Liver (tissue), 9 donors: ENCODE data around the gene CNPY3. TPM values are rescaled to one million over a fixed set of nuclear protein-coding genes. Genes with fewer than 3 reads are reported as not detected.

ENCODE experiments used
- DNase-seq: peaks from one replicate; pipeline ENCODE4 v3.0.0-alpha.2; 2017; ENCODE audit warnings: low spot score
- H3K27ac ChIP-seq, 2 donors: one replicate each; pipeline ENCODE4 v1.7.0; 2013; ENCODE audit warnings: inconsistent platforms in 2 of 2, low read length in 2 of 2, control low read depth in 1 of 2, low read depth in 1 of 2, mild to moderate bottlenecking in 1 of 2
- H3K27me3 ChIP-seq, 4 donors: one replicate each; pipeline versions ENCODE4 v1.6.1 to v1.7.0; 2013; ENCODE audit warnings: low read length in 3 of 4, inconsistent platforms in 1 of 4, mild to moderate bottlenecking in 1 of 4, moderate library complexity in 1 of 4; ENCODE audit not compliant: control insufficient read depth in 4 of 4, insufficient read depth in 4 of 4
- H3K36me3 ChIP-seq, 4 donors: one replicate each; pipeline versions ENCODE4 v1.6.1 to v1.7.0; 2013; ENCODE audit warnings: low read length in 3 of 4, mild to moderate bottlenecking in 3 of 4, low read depth in 1 of 4, moderate library complexity in 1 of 4; ENCODE audit not compliant: control insufficient read depth in 4 of 4, insufficient read depth in 3 of 4
- H3K4me1 ChIP-seq, 4 donors: one replicate each; pipeline versions ENCODE4 v1.6.1 to v1.7.0; 2013; ENCODE audit warnings: low read length in 3 of 4, mild to moderate bottlenecking in 3 of 4, moderate library complexity in 1 of 4; ENCODE audit not compliant: control insufficient read depth in 4 of 4, insufficient read depth in 4 of 4
- H3K4me3 ChIP-seq, 3 donors: one replicate each; pipeline versions ENCODE4 v1.6.1 to v1.7.0; 2013; ENCODE audit warnings: low read length in 3 of 3, control low read depth in 1 of 3, low read depth in 1 of 3, mild to moderate bottlenecking in 1 of 3
- H3K9ac ChIP-seq, 2 donors: one replicate each; pipeline ENCODE4 v1.7.0; 2013; ENCODE audit warnings: low read length in 2 of 2, mild to moderate bottlenecking in 2 of 2, moderate library complexity in 2 of 2, control low read depth in 1 of 2, low read depth in 1 of 2
- H3K9me3 ChIP-seq, 4 donors: one replicate each; pipeline versions ENCODE4 v1.6.1 to v1.7.0; 2013; ENCODE audit warnings: low read length in 3 of 4; ENCODE audit not compliant: control insufficient read depth in 4 of 4
- ATF3 ChIP-seq: IDR thresholded peaks from 2 replicates; pipeline ENCODE4 v1.6.1; 2016; ENCODE audit warnings: antibody characterized with exemption
- EGR1 ChIP-seq, 2 donors: IDR thresholded peaks; 2 replicates each; pipeline ENCODE4 v1.6.1; 2016 to 2018; ENCODE audit warnings: antibody characterized with exemption in 2 of 2, low read depth in 2 of 2
- FOXA1 ChIP-seq: IDR thresholded peaks from 2 replicates; pipeline ENCODE4 v1.6.1; 2016; ENCODE audit warnings: antibody characterized with exemption
- FOXA2 ChIP-seq: IDR thresholded peaks from 2 replicates; pipeline ENCODE4 v1.6.1; 2016; ENCODE audit warnings: antibody characterized with exemption
- GABPA ChIP-seq, 2 donors: IDR thresholded peaks in 1 of 2; conservative IDR thresholded peaks in 1 of 2; 2 replicates each; pipeline ENCODE4 v1.6.1; 2016; ENCODE audit warnings: antibody characterized with exemption in 2 of 2, mild to moderate bottlenecking in 1 of 2, moderate library complexity in 1 of 2
- HNF4A ChIP-seq, 2 donors: conservative IDR thresholded peaks; 2 replicates each; pipeline ENCODE4 v1.6.1; 2016; ENCODE audit warnings: antibody characterized with exemption in 2 of 2, mild to moderate bottlenecking in 2 of 2
- HNF4G ChIP-seq: IDR thresholded peaks from 2 replicates; pipeline ENCODE4 v1.6.1; 2016; ENCODE audit warnings: antibody characterized with exemption
- JUND ChIP-seq, 2 donors: IDR thresholded peaks; 2 replicates each; pipeline ENCODE4 v1.6.1; 2016; ENCODE audit warnings: antibody characterized with exemption in 2 of 2
- MAX ChIP-seq: IDR thresholded peaks from 2 replicates; pipeline ENCODE4 v1.6.1; 2016; ENCODE audit warnings: antibody characterized with exemption
- NR2F2 ChIP-seq: IDR thresholded peaks from 2 replicates; pipeline ENCODE4 v1.6.1; 2016; ENCODE audit warnings: antibody characterized with exemption
- RXRA ChIP-seq, 2 donors: IDR thresholded peaks; 2 replicates each; pipeline ENCODE4 v1.6.1; 2017 to 2018; ENCODE audit warnings: antibody characterized with exemption in 2 of 2, mild to moderate bottlenecking in 1 of 2
- SP1 ChIP-seq: IDR thresholded peaks from 2 replicates; pipeline ENCODE4 v1.6.1; 2018; ENCODE audit warnings: antibody characterized with exemption, mild to moderate bottlenecking
- TAF1 ChIP-seq: conservative IDR thresholded peaks from 2 replicates; pipeline ENCODE4 v1.6.1; 2016; ENCODE audit warnings: antibody characterized with exemption, mild to moderate bottlenecking
- YY1 ChIP-seq: IDR thresholded peaks from 2 replicates; pipeline ENCODE4 v1.6.1; 2016; ENCODE audit warnings: antibody characterized with exemption, mild to moderate bottlenecking
- ZBTB33 ChIP-seq: IDR thresholded peaks from 2 replicates; pipeline ENCODE4 v1.6.1; 2016; ENCODE audit warnings: antibody characterized with exemption
- WGBS: extraction: QIAGEN DNeasy Blood & Tissue Kit; methylation state at CpG from one replicate; pipeline ENCODE4 v1.1.7; 2013; 5-methylcytosine and 5-hydroxymethylcytosine counted together
- polyA plus RNA-seq, 2 donors: library from polyadenylated mRNA; stranded (reverse) in 1 of 2; unstranded in 1 of 2; fragments of 200-250 nt in 1 of 2; fragments of >200 nt in 1 of 2; fragmentation: Nextera tagmentation in 1 of 2; extraction: Ambion mirVana in 1 of 2; gene quantifications; one replicate each; pipeline versions ENCODE4 v1.2.1 to v1.2.3, GENCODE V29; 2013 to 2015
- total RNA-seq, 2 donors: library from RNA; depleted of rRNA; stranded (reverse); fragments of >200 nt; gene quantifications; one replicate each; pipeline ENCODE4 v1.2.3, GENCODE V29; 2014
- TF ChIP-seq, protein P1 (sequence below): fragments of 150-350 bp; IDR thresholded peaks from 2 replicates; pipeline ENCODE4 v1.5.1; 2017; ENCODE audit warnings: improper control_type of control experiment, low read depth, low read length; ENCODE audit not compliant: missing input control
- TF ChIP-seq, protein P2 (sequence below): IDR thresholded peaks from 2 replicates; pipeline ENCODE4 v1.6.1; 2016; ENCODE audit warnings: antibody characterized with exemption, mild to moderate bottlenecking
- donor health status: healthy.
- donor health status: healthy.
- donor health status: healthy.
- donor health status: healthy.
- donor health status: healthy.

CNPY3 gene
- total and polyA plus RNA-seq, 4 donors, result 17.2 to 41.0 (median 27.2) TPM

DNA sequence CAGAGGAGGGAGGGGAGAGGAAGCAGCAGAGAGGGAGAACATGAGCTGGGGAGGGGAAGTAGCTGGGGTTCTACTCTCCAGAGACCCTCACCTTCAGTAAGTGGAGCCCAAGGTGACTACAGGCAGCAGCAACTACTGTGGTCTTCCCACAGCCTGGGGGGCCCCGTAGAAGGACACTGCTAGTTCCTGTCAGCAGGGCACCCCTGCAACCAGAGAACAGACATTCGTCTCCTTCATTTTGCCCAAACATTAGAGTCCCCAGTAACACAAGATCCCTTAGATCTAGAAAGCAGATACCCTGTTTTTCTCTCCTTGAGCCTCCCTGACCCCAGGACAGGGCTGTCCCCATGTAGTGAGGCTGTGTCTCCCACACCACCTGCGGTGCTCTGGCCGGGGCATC is 39.5 kb downstream of the CNPY3 start:
- Histone ChIP-seq H3K4me1 (peaks cover 0 to 9% (median 1%) of the 10 kb centered on the region in 4 donors), H3K9ac (no peak overlapping the region), H3K36me3 (peaks cover 10 to 36% (median 21%) of the 10 kb centered on the region in 4 donors), H3K9me3 (no peaks in the 10 kb centered on the region), H3K27ac (no peak overlapping the region), H3K4me3 (no peak overlapping the region), H3K27me3 (no peaks in the 10 kb centered on the region)
- TF ChIP-seq YY1 (no peak), HNF4A (conservative IDR thresholded peaks at IDR 0.05) (no peak), TAF1 (no peak), EGR1 (IDR thresholded peaks at IDR 0.05; ENCODE audit: low read depth in 2 of 2) (no peak), HNF4G (no peak), GABPA (IDR thresholded peaks at IDR 0.05 in 1 of 2, conservative IDR thresholded peaks at IDR 0.05 in 1 of 2) (no peak), FOXA2 (no peak), MAX (no peak), RXRA (IDR thresholded peaks at IDR 0.05) (no peak)
- TF ChIP-seq, protein P1, sequence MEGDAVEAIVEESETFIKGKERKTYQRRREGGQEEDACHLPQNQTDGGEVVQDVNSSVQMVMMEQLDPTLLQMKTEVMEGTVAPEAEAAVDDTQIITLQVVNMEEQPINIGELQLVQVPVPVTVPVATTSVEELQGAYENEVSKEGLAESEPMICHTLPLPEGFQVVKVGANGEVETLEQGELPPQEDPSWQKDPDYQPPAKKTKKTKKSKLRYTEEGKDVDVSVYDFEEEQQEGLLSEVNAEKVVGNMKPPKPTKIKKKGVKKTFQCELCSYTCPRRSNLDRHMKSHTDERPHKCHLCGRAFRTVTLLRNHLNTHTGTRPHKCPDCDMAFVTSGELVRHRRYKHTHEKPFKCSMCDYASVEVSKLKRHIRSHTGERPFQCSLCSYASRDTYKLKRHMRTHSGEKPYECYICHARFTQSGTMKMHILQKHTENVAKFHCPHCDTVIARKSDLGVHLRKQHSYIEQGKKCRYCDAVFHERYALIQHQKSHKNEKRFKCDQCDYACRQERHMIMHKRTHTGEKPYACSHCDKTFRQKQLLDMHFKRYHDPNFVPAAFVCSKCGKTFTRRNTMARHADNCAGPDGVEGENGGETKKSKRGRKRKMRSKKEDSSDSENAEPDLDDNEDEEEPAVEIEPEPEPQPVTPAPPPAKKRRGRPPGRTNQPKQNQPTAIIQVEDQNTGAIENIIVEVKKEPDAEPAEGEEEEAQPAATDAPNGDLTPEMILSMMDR, result no peak
- no peak for DNase-seq
- 81% methylated on average over 4 of the region's 4 CpGs for WGBS

- peaks cover 4 to 30% (median 18%) of the 10 kb centered on the region in 4 donors for H3K36me3 ChIP-seq
- no peak overlapping the region for H3K9ac ChIP-seq
- H3K4me3 ChIP-seq, result no peak overlapping the region
- H3K4me1 ChIP-seq, result peaks cover 0 to 9% (median 1%) of the 10 kb centered on the region in 4 donors
- 86% methylated on average over 2 of the region's 2 CpGs for whole genome bisulfite sequencing
- no peak for DNase-seq
- TF ChIP-seq ATF3 (no peak), NR2F2 (no peak), ZBTB33 (no peak), HNF4G (no peak), SP1 (no peak), MAX (no peak), JUND (IDR thresholded peaks at IDR 0.05) (no peak), FOXA1 (no peak), TAF1 (no peak)
- TF ChIP-seq, protein P2, sequence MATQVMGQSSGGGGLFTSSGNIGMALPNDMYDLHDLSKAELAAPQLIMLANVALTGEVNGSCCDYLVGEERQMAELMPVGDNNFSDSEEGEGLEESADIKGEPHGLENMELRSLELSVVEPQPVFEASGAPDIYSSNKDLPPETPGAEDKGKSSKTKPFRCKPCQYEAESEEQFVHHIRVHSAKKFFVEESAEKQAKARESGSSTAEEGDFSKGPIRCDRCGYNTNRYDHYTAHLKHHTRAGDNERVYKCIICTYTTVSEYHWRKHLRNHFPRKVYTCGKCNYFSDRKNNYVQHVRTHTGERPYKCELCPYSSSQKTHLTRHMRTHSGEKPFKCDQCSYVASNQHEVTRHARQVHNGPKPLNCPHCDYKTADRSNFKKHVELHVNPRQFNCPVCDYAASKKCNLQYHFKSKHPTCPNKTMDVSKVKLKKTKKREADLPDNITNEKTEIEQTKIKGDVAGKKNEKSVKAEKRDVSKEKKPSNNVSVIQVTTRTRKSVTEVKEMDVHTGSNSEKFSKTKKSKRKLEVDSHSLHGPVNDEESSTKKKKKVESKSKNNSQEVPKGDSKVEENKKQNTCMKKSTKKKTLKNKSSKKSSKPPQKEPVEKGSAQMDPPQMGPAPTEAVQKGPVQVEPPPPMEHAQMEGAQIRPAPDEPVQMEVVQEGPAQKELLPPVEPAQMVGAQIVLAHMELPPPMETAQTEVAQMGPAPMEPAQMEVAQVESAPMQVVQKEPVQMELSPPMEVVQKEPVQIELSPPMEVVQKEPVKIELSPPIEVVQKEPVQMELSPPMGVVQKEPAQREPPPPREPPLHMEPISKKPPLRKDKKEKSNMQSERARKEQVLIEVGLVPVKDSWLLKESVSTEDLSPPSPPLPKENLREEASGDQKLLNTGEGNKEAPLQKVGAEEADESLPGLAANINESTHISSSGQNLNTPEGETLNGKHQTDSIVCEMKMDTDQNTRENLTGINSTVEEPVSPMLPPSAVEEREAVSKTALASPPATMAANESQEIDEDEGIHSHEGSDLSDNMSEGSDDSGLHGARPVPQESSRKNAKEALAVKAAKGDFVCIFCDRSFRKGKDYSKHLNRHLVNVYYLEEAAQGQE, result no peak
- H3K27ac ChIP-seq, result no peak overlapping the region
- H3K9me3 ChIP-seq, result no peaks in the 10 kb centered on the region
- no peaks in the 10 kb centered on the region for H3K27me3 ChIP-seq
These were observed 40.2 kb downstream of the CNPY3 start for GRCh38 chr6:42969431-42969830.
